CD14-positive monocyte (primary cell): ENCODE measurements around the gene WDR55. TPM values are rescaled to one million over a fixed set of nuclear protein-coding genes. Genes with fewer than 3 reads are reported as not detected.

Experiments
- DNase-seq, 3 donors: peaks; one replicate each; pipeline ENCODE4 v3.0.0-alpha.2; 2011 to 2022
- H2AFZ ChIP-seq: 2 replicates; pipeline ENCODE4 v1.6.0; 2012; ENCODE audit warnings: mild to moderate bottlenecking, low read depth, low read length, inconsistent platforms; ENCODE audit not compliant: insufficient read depth, poor library complexity, severe bottlenecking
- H3K27ac ChIP-seq, 2 donors: 1 replicate in 1 of 2; 2 replicates in 1 of 2; pipeline ENCODE4 v1.5.1; 2012 to 2013; ENCODE audit warnings: low read length in 2 of 2, control low read depth in 1 of 2, inconsistent platforms in 1 of 2, low read depth in 1 of 2, mild to moderate bottlenecking in 1 of 2
- H3K27me3 ChIP-seq, 2 donors: one replicate each; pipeline versions ENCODE4 v1.6.0 to v1.6.1; 2011 to 2013; ENCODE audit warnings: low read length in 2 of 2; ENCODE audit not compliant: control insufficient read depth in 2 of 2, insufficient read depth in 2 of 2
- H3K36me3 ChIP-seq, 2 donors: replicated peaks in 1 of 2; 1 replicate in 1 of 2; 2 replicates in 1 of 2; pipeline versions ENCODE4 v1.5.1 to v1.6.1; 2012 to 2013; ENCODE audit warnings: low read length in 2 of 2, control low read depth in 1 of 2, inconsistent platforms in 1 of 2, mild to moderate bottlenecking in 1 of 2; ENCODE audit not compliant: insufficient read depth in 2 of 2, control insufficient read depth in 1 of 2
- H3K4me1 ChIP-seq, 2 donors: 1 replicate in 1 of 2; 2 replicates in 1 of 2; pipeline versions ENCODE4 v1.5.1 to v1.6.1; 2012 to 2013; ENCODE audit warnings: low read length in 2 of 2, control low read depth in 1 of 2, inconsistent platforms in 1 of 2, mild to moderate bottlenecking in 1 of 2, moderate library complexity in 1 of 2; ENCODE audit not compliant: insufficient read depth in 2 of 2, control insufficient read depth in 1 of 2
- H3K4me2 ChIP-seq: replicated peaks from 2 replicates; pipeline ENCODE3; 2012; ENCODE audit warnings: low read length, moderate library complexity, mild to moderate bottlenecking; ENCODE audit not compliant: poor library complexity, severe bottlenecking; ENCODE audit errors: extremely low read depth
- H3K4me3 ChIP-seq, 3 experiments: fragments of 200-600 bp in 1 of 3; sonication (generic) in 1 of 3; replicated peaks in 1 of 3; 1 replicate in 2 of 3; 2 replicates in 1 of 3; pipeline ENCODE4 v1.5.1; 2011 to 2013; ENCODE audit warnings: low read length in 3 of 3, mild to moderate bottlenecking in 3 of 3, control low read depth in 2 of 3, low read depth in 2 of 3, inconsistent platforms in 1 of 3, moderate library complexity in 1 of 3
- H3K79me2 ChIP-seq: 2 replicates; pipeline ENCODE4 v1.6.0; 2012; ENCODE audit warnings: mild to moderate bottlenecking, control low read depth, inconsistent platforms, low read length, moderate library complexity; ENCODE audit not compliant: insufficient read depth
- H3K9ac ChIP-seq: 2 replicates; pipeline ENCODE4 v1.6.0; 2017; ENCODE audit warnings: low read length, mild to moderate bottlenecking; ENCODE audit not compliant: insufficient read depth, poor library complexity, severe bottlenecking
- H3K9me3 ChIP-seq, 2 donors: replicated peaks in 1 of 2; 1 replicate in 1 of 2; 2 replicates in 1 of 2; pipeline versions ENCODE4 v1.5.1 to v1.6.1; 2012 to 2013; ENCODE audit warnings: low read length in 2 of 2, control low read depth in 1 of 2; ENCODE audit not compliant: control insufficient read depth in 1 of 2, insufficient read depth in 1 of 2
- H4K20me1 ChIP-seq: 2 replicates; pipeline ENCODE4 v1.6.0; 2012; ENCODE audit warnings: mild to moderate bottlenecking, low read length, control low read depth, moderate library complexity; ENCODE audit not compliant: insufficient read depth
- H3K27ac Mint-ChIP-seq, 7 donors: one replicate each; pipeline ENCODE4 v1.8.0; 2020; ENCODE audit warnings: mild to moderate bottlenecking in 7 of 7, mixed read lengths in 7 of 7, moderate library complexity in 6 of 7, inconsistent platforms in 2 of 7
- H3K27me3 Mint-ChIP-seq, 3 donors: one replicate each; pipeline ENCODE4 v1.8.0; 2021 to 2022; ENCODE audit warnings: low read depth in 3 of 3, mild to moderate bottlenecking in 3 of 3, mixed read lengths in 3 of 3, moderate library complexity in 3 of 3, inconsistent platforms in 1 of 3
- H3K36me3 Mint-ChIP-seq, 2 donors: one replicate each; pipeline ENCODE4 v1.8.0; 2020; ENCODE audit warnings: mixed read lengths in 2 of 2, inconsistent platforms in 1 of 2, mild to moderate bottlenecking in 1 of 2
- H3K4me1 Mint-ChIP-seq: one replicate; pipeline ENCODE4 v1.8.0; 2020; ENCODE audit warnings: mild to moderate bottlenecking, mixed read lengths
- H3K4me3 Mint-ChIP-seq, 2 donors: one replicate each; pipeline ENCODE4 v1.8.0; 2020; ENCODE audit warnings: mild to moderate bottlenecking in 2 of 2, mixed read lengths in 2 of 2, moderate library complexity in 1 of 2
- H3K9me3 Mint-ChIP-seq, 7 donors: one replicate each; pipeline ENCODE4 v1.8.0; 2020 to 2022; ENCODE audit warnings: mixed read lengths in 7 of 7, mild to moderate bottlenecking in 6 of 7, moderate library complexity in 6 of 7, inconsistent platforms in 2 of 7
- WGBS: methylation state at CpG from one replicate; pipeline ENCODE4 v1.1.5; 2013; ENCODE audit warnings: missing lambda C conversion rate; ENCODE audit not compliant: insufficient coverage; 5-methylcytosine and 5-hydroxymethylcytosine counted together
- intact Hi-C, 2 donors: fragments of 100-400 bp; cut with micrococcal nuclease; formaldehyde crosslinking; loops; one replicate each; pipeline versions ENCODE4 v1.15.0 to v1.15.1; 2023
- polyA plus RNA-seq, 3 donors: library from polyadenylated mRNA; depleted of rRNA in 1 of 3; unstranded in 2 of 3; stranded (reverse) in 1 of 3; fragments of 300-500 nt in 2 of 3; fragments of >200 nt in 1 of 3; fragmentation: Illumina TruSeq in 2 of 3; gene quantifications; 1 replicate in 2 of 3; 2 replicates in 1 of 3; pipeline ENCODE4 v1.2.3, GENCODE V29; 2012 to 2021
- TF ChIP-seq, protein P1 (sequence below): fragments of 200-600 bp; IDR thresholded peaks from one replicate; pipeline ENCODE4 v1.8.0; 2022; ENCODE audit warnings: antibody characterized with exemption, mild to moderate bottlenecking

The WDR55 gene
- polyA plus RNA-seq, 3 donors, result 11.2 to 36.8 (median 13.3) TPM

DNA sequence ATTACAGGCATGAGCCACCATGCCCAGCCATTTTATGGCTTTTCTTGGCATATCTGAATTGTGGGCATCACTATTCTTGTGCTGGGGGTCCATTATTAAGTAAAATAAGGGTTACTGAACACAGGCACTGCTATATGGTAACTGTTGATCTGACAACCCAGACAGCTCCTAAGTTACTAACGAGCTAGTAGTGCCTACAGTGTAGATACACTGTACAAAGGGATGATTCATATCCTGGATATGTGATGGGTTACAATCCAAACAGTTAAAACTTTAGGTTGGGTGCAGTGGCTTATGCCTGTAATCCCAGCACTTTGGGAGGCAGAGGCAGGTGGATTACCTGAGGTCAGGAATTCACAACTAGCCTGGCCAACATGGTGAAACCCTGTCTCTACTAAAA is 36.0 kb upstream of the WDR55 start:
- Histone ChIP-seq H3K79me2 (peaks cover 46% of the 10 kb centered on the region), H3K4me1 (peaks cover 18 to 45% of the 10 kb centered on the region in 2 donors), H2AFZ (no peak overlapping the region), H3K9me3 (peaks cover 0 to 10% of the 10 kb centered on the region in 2 donors), H3K4me3 (peak overlapping the region in 2 of 3 experiments; percentile 3 to 97), H3K4me2 (peak overlapping the region; percentile 100), H3K9ac (no peak overlapping the region), H4K20me1 (peaks cover 31% of the 10 kb centered on the region), H3K36me3 (peaks cover 14 to 24% of the 10 kb centered on the region in 2 donors), H3K27ac (peak overlapping the region in 1 of 2 donors; percentile 65), H3K27me3 (no peaks in the 10 kb centered on the region)
- Mint-ChIP-seq H3K27ac (peak overlapping the region in 6 of 7 donors; percentile 34 to 78 (median 65)), H3K4me1 (peaks cover 49% of the 10 kb centered on the region), H3K9me3 (peaks cover 4 to 17% (median 12%) of the 10 kb centered on the region in 7 donors), H3K36me3 (peaks cover 35 to 56% of the 10 kb centered on the region in 2 donors), H3K27me3 (peaks cover 0 to 2% (median 0%) of the 10 kb centered on the region in 3 donors), H3K4me3 (peak overlapping the region; percentile 64 to 100)
- no CpG with 5 or more reads among the region's 1 CpG for WGBS
- peak in 2 of 3 donors; percentile 46 to 56 for DNase-seq
- TF ChIP-seq, protein P1, sequence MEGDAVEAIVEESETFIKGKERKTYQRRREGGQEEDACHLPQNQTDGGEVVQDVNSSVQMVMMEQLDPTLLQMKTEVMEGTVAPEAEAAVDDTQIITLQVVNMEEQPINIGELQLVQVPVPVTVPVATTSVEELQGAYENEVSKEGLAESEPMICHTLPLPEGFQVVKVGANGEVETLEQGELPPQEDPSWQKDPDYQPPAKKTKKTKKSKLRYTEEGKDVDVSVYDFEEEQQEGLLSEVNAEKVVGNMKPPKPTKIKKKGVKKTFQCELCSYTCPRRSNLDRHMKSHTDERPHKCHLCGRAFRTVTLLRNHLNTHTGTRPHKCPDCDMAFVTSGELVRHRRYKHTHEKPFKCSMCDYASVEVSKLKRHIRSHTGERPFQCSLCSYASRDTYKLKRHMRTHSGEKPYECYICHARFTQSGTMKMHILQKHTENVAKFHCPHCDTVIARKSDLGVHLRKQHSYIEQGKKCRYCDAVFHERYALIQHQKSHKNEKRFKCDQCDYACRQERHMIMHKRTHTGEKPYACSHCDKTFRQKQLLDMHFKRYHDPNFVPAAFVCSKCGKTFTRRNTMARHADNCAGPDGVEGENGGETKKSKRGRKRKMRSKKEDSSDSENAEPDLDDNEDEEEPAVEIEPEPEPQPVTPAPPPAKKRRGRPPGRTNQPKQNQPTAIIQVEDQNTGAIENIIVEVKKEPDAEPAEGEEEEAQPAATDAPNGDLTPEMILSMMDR, result no peak
- intact Hi-C loops, result no loop called here

DNA sequence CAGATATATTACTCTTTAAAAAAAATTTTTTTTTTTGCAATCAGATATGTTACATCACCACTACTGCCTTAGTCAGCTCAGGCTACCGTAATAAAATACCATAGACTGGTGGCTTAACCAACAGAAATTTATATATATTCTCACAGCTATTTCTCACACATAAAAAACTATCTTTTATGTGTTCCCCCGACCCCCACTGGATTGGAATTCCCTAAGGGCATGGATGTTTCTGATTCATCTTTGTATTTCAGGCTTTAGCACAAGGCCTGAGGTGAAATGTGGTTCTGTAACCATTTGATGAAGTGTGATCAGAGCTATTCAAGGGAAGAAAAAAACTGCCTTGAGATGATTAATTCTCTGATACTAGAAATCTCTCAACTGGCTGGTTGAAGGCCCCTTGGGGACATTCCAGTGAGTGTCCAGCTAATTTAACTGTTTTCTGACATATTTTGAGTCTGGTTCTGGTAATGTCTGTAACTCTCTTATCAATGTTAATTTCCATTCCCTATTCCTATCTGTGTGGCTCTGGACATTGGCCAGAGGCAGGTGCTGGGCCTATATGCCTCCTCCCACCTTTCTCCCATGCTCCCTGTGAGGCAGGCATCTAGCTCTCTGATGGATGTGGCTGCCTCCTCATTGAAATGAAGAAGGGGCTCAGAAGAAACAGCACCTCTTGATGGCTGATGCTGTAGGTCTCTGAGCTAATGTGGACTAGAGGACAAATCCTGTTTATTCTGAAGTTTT is 34.2 kb upstream of the WDR55 start:
- peak in 2 of 3 donors; percentile 61 to 76 for DNase-seq
- Histone ChIP-seq H3K4me2 (peak overlapping the region; percentile 100), H3K27me3 (no peaks in the 10 kb centered on the region), H3K27ac (peak overlapping the region; percentile 96 to 97), H3K4me1 (peaks cover 30 to 59% of the 10 kb centered on the region in 2 donors), H3K36me3 (peaks cover 14 to 24% of the 10 kb centered on the region in 2 donors), H3K79me2 (peaks cover 55% of the 10 kb centered on the region), H3K4me3 (peak overlapping the region; percentile 76 to 98 (median 97)), H4K20me1 (peaks cover 31% of the 10 kb centered on the region), H3K9me3 (peaks cover 0 to 10% of the 10 kb centered on the region in 2 donors), H2AFZ (peak overlapping the region; percentile 15), H3K9ac (peak overlapping the region; percentile 89)
- Mint-ChIP-seq H3K9me3 (peaks cover 4 to 17% (median 12%) of the 10 kb centered on the region in 7 donors), H3K27me3 (peaks cover 0 to 2% (median 0%) of the 10 kb centered on the region in 3 donors), H3K4me1 (peaks cover 59% of the 10 kb centered on the region), H3K4me3 (peak overlapping the region; percentile 92 to 100), H3K27ac (peak overlapping the region; percentile 97 to 99 (median 98)), H3K36me3 (peaks cover 35 to 51% of the 10 kb centered on the region in 2 donors)
- no CpG with 5 or more reads among the region's 2 CpGs for WGBS
- intact Hi-C loops, result loop anchor here (5.0 kb wide), 1 partner anchor 33 kb away; no protein-coding TSS in a partner anchor
- TF ChIP-seq, protein P1, result no peak
